Activated naive CD8-positive, alpha-beta T cell treated with anti-CD3 and anti-CD28 coated beads, Interleukin-2, amount 10 ng/mL, durations not matched to agents 7 days and 5 days (primary cell): ENCODE data around the gene AURKAIP1. TPM values are rescaled to one million over a fixed set of nuclear protein-coding genes. Genes with fewer than 3 reads are reported as not detected.

Experiments used
- ATAC-seq: fragments of 150-1000 bp; cut with Tn5 transposase; one replicate; pipeline ENCODE4 v1.10.0; 2021; ENCODE audit warnings: low read depth, moderate library complexity
- POLR2A ChIA-PET: fragments of 350-600 bp; sonication (Branson Sonifier 250); formaldehyde crosslinking; loops from one replicate; lab custom pipeline; 2021; ENCODE audit warnings: antibody characterized with exemption; lab: Charles Lee
- DNase-seq: peaks from one replicate; pipeline ENCODE4 v3.0.0; 2021
- H3K27ac Mint-ChIP-seq: one replicate; pipeline ENCODE4 v1.8.0; 2022; ENCODE audit warnings: mild to moderate bottlenecking, mixed read lengths
- H3K27me3 Mint-ChIP-seq: one replicate; pipeline ENCODE4 v1.8.0; 2022; ENCODE audit warnings: mild to moderate bottlenecking, moderate library complexity, mixed read lengths
- H3K36me3 Mint-ChIP-seq: one replicate; pipeline ENCODE4 v1.8.0; 2021; ENCODE audit warnings: mild to moderate bottlenecking, mixed read lengths
- H3K4me1 Mint-ChIP-seq: one replicate; pipeline ENCODE4 v1.8.0; 2021; ENCODE audit warnings: mixed read lengths
- H3K4me3 Mint-ChIP-seq: one replicate; pipeline ENCODE4 v1.8.0; 2022; ENCODE audit warnings: mild to moderate bottlenecking, moderate library complexity, mixed read lengths
- H3K9me3 Mint-ChIP-seq: one replicate; pipeline ENCODE4 v1.8.0; 2021; ENCODE audit warnings: mixed read lengths
- total RNA-seq, 2 experiments: library from RNA; stranded (reverse); gene quantifications; one replicate each; pipeline ENCODE4 v1.2.3, GENCODE V29; 2021

The AURKAIP1 gene
- total RNA-seq, 2 experiments from 2014 or later, result 87.3 to 97.1 TPM

- Mint-ChIP-seq H3K36me3 (peaks cover 11% of the 10 kb centered on the region), H3K4me3 (no peak overlapping the region), H3K4me1 (peaks cover 5% of the 10 kb centered on the region), H3K9me3 (no peaks in the 10 kb centered on the region), H3K27ac (no peak overlapping the region), H3K27me3 (no peaks in the 10 kb centered on the region)
- POLR2A ChIA-PET, result no interaction called here
- DNase-seq, result no peak
- ATAC-seq, result no peak
These were observed 31.1 kb downstream of the AURKAIP1 start for GRCh38 chr1:1343811-1344421.

DNA sequence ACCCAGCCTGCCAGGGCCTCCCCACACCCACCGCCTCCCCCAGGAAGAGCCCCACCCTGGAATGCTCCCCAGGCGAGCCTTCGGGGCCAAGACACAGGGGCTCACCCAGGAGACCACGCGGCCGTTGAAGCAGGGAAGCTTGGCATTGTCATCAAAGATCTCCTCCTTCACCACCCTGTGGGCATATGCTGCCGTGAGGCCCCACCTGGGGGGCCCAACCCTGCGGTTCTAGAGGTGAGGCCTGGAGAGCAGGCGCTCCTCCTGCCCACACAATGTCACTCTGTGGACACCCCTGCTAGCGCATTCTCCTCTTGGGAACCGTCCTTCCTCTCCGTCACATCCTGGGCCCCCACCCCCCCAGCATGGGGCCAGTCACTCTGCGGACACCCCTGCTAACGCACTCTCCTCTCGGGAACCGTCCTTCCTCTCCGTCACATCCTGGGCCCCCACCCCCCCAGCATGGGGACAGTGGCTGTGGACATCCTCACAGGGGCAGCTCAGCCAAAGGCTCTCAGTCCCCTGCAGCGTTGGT is 32.4 kb downstream of the AURKAIP1 start:
- no peak for ATAC-seq
- peaks cover 11% of the 10 kb centered on the region for H3K36me3 Mint-ChIP-seq
- POLR2A ChIA-PET, result no interaction called here
- no peaks in the 10 kb centered on the region for H3K27me3 Mint-ChIP-seq
- H3K4me1 Mint-ChIP-seq, result peaks cover 5% of the 10 kb centered on the region
- no peak for DNase-seq
- no peak overlapping the region for H3K27ac Mint-ChIP-seq
- H3K9me3 Mint-ChIP-seq, result no peaks in the 10 kb centered on the region
- no peak overlapping the region for H3K4me3 Mint-ChIP-seq

DNA sequence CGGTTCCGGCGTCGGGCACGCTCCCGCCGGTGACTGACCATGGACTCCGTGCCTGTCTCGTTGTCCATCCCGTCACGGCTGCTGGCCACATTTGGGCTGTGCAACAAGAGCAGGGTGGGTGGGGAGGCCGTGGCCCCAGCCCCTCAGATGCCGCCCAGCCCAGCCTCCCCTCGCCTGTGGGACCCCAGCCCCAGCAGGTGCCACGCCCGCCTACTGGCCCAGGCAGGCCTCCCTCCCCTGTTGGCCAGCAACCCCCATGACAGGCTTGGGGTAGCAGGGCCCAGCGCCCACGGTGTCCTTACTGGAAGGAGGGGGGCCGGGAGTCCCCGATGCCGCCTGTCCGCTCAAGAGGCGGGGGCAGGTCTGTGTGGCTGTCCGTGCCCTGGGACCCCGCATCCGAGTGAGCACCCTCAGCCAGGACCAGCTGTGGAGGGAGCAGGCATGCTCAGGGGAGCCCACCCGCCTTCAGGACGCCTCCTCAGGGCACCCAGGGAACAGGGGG is 32.9 kb downstream of the AURKAIP1 start:
- Mint-ChIP-seq H3K4me1 (peaks cover 2% of the 10 kb centered on the region), H3K36me3 (peaks cover 11% of the 10 kb centered on the region), H3K27me3 (no peaks in the 10 kb centered on the region), H3K27ac (no peak overlapping the region), H3K9me3 (no peaks in the 10 kb centered on the region), H3K4me3 (no peak overlapping the region)
- DNase-seq, result no peak
- no peak for ATAC-seq
- POLR2A ChIA-PET, result interaction anchor here (0.5 kb wide), 1 partner anchor 21 kb away, joined by 4 read pairs; no protein-coding TSS in a partner anchor

DNA sequence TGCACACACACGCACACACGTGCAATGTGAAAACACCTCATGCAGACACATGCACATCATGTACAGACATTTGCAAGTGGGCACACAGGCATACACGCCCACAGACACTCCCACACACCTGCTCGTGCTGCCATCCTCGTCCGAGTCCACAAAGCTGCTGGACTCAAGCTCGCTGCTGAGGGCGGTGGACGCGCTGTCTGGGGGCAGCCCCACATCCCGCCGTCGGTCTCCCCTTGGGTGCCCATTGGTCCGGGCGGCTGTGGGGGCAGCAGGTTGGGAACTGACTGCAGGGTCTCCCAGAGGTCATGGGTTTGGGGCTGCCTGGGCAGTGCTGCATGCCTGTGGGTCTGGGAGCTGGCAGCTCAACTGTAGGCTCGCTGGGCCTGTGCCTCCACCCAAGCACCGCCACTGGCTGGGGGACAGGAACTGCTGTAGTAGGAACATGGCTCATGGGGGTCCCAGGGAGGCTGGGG is 33.4 kb downstream of the AURKAIP1 start:
- Mint-ChIP-seq H3K36me3 (peaks cover 11% of the 10 kb centered on the region), H3K4me1 (no peaks in the 10 kb centered on the region), H3K27me3 (no peaks in the 10 kb centered on the region), H3K4me3 (no peak overlapping the region), H3K9me3 (no peaks in the 10 kb centered on the region), H3K27ac (no peak overlapping the region)
- ATAC-seq, result no peak
- DNase-seq, result no peak
- POLR2A ChIA-PET, result interaction anchor here (0.5 kb wide), 1 partner anchor 22 kb away, joined by 4 read pairs; no protein-coding TSS in a partner anchor

DNA sequence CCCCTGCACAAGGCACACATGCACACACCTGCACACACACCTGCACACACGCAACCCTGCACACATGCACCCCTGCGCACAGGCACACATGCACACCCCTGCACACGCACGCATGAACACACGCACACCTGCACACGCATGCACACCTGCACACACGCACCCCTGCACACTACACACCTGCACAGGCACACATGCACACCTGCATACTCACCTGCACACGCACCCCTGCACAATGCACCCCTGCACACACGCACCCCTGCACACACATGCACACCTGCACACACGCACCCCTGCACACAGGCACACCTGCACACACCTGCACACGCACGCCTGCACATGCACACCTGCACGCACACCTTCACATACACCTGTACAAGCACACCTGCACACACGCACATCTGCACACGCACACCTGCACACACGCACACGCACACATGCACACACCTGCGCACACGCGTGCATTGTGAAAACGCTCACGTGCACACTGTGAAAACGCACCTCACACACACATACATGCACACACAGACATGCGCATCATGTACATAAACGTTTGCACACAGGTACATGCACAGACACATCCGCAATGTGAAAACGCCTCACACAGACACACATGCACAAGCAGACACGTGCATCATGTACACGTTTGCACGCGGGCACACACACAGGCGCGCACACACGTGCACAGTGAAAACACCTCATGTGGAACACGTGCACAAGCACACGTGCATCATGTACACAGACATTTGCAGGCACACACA is 34.0 kb downstream of the AURKAIP1 start:
- no peak for DNase-seq

GRCh38 chr1:1340185-1340584 is 34.8 kb downstream of the AURKAIP1 start:
- no peaks in the 10 kb centered on the region for H3K9me3 Mint-ChIP-seq
- POLR2A ChIA-PET, result no interaction called here
- H3K4me1 Mint-ChIP-seq, result no peaks in the 10 kb centered on the region
- ATAC-seq, result no peak
- DNase-seq, result no peak
- no peak overlapping the region for H3K27ac Mint-ChIP-seq
- H3K4me3 Mint-ChIP-seq, result no peak overlapping the region
- peaks cover 11% of the 10 kb centered on the region for H3K36me3 Mint-ChIP-seq
- no peaks in the 10 kb centered on the region for H3K27me3 Mint-ChIP-seq

More for the DNA sequence above, 34.0 kb downstream of the AURKAIP1 start:
- Mint-ChIP-seq H3K27ac (no peak overlapping the region), H3K4me1 (no peaks in the 10 kb centered on the region), H3K36me3 (peaks cover 11% of the 10 kb centered on the region), H3K4me3 (no peak overlapping the region), H3K27me3 (no peaks in the 10 kb centered on the region), H3K9me3 (no peaks in the 10 kb centered on the region)
- no peak for ATAC-seq
- POLR2A ChIA-PET, result no interaction called here

DNA sequence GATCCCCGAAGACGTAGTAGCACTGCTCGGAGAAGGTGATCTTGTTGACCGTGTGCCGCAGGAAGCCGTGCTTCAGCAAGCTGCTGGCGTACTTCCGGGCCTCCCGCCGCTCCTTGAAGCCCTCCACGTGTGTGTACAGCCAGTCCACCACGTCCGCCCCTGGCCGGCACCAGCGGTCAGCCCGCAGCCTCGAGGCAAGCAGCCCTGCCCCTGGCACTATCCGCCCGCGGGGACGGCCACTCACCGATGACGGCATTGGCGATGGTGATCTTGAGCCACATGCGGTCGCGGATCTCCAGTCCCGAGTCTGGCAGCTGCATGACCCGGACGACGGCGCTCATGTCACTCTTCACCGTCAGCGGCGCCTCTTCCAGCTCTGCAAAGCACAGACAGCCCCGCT is 36.7 kb downstream of the AURKAIP1 start:
- Mint-ChIP-seq H3K4me1 (no peaks in the 10 kb centered on the region), H3K27me3 (no peaks in the 10 kb centered on the region), H3K36me3 (peaks cover 11% of the 10 kb centered on the region), H3K9me3 (no peaks in the 10 kb centered on the region), H3K27ac (no peak overlapping the region), H3K4me3 (no peak overlapping the region)
- POLR2A ChIA-PET, result no interaction called here
- ATAC-seq, result no peak
- DNase-seq, result no peak

DNA sequence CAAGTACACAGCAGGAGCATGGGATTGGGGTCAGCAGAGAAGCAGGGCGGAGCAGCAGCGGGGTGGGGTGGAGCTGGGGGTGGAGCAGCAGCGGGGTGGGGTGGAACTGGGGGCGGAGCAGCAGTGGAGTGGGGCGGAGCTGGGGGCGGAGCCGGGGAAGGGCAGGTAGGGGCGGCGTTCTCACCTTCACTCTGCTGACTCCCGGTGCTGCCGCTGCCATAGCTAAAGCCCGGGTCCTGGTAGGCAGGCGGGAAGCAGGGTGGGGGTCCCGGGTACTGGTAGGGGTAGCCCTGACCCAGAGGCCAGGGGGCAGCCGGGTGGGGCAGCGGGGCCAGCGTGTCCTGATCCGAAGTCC is 37.2 kb downstream of the AURKAIP1 start:
- Mint-ChIP-seq H3K27ac (no peak overlapping the region), H3K4me3 (no peak overlapping the region), H3K4me1 (no peaks in the 10 kb centered on the region), H3K27me3 (no peaks in the 10 kb centered on the region), H3K9me3 (no peaks in the 10 kb centered on the region), H3K36me3 (peaks cover 11% of the 10 kb centered on the region)
- peak; percentile 56 for DNase-seq
- POLR2A ChIA-PET, result no interaction called here
- ATAC-seq, result peak; percentile 30

DNA sequence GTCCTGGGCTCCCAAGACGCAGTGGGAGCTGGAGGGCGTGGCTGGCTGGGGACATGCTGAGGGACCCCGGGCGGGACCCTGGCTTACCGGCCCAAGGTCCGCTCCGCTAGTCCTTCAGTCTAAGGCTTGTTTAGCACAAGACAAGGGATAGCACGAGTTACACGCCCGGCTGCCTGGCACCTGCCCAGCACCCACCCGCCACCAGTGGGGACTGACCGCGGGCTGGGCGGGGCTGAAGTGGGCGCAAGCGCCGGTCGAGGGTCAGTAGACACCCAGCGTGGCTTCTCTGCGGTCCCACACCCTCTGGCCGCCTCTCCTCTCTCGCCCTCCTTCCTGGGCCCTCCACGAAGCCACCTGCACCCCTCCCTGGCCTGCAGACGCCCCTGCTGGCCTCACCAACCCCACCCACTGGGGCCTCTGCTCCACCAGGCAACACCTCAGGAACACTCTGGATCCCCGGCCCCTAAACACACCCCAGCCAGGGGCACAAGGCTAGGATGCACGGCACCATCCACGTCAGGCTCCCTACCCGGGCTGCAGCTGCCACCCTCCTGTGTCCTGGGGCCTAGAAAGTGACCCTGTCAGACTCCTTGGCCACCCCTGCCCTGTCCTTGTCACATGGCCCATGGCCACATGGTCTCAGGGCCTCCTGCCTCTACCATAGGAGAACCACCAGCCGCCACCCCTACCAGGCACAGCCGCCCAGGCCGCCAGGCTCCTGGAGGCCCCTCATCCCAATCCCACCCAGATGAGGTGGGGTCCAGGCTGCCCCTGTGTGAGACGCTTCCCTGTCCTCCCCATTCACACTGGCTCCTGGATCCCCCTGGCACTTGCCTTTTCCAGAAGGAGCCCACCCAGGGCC is 37.8 kb downstream of the AURKAIP1 start:
- Mint-ChIP-seq H3K4me3 (no peak overlapping the region), H3K36me3 (peaks cover 11% of the 10 kb centered on the region), H3K4me1 (no peaks in the 10 kb centered on the region), H3K27me3 (no peaks in the 10 kb centered on the region), H3K27ac (no peak overlapping the region), H3K9me3 (no peaks in the 10 kb centered on the region)
- POLR2A ChIA-PET, result no interaction called here
- DNase-seq, result no peak
- ATAC-seq, result no peak

DNA sequence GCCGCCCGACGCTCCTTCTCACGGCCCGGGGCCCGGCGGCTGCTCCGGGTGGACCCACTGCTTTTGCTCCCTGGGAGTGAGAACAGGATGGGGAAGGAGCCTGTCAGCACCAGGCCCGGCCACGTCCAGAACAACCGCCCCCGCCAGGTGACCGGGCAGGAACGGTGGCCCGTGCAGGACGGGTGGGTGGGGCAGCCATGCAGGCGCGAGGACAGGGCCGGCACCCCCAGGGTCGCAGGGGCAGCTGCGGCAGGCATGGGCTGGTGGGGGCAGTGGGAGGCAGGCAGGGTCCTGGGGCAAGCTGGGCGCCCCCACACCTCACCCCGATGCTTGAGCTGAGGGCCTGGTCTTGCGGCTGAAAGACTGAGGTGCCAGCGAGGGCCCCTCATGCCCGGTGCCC is 38.6 kb downstream of the AURKAIP1 start:
- no peaks in the 10 kb centered on the region for H3K27me3 Mint-ChIP-seq
- no peaks in the 10 kb centered on the region for H3K4me1 Mint-ChIP-seq
- no peak for ATAC-seq
- H3K27ac Mint-ChIP-seq, result no peak overlapping the region
- peaks cover 9% of the 10 kb centered on the region for H3K36me3 Mint-ChIP-seq
- H3K4me3 Mint-ChIP-seq, result no peak overlapping the region
- no peaks in the 10 kb centered on the region for H3K9me3 Mint-ChIP-seq
- no peak for DNase-seq
- POLR2A ChIA-PET, result no interaction called here

DNA sequence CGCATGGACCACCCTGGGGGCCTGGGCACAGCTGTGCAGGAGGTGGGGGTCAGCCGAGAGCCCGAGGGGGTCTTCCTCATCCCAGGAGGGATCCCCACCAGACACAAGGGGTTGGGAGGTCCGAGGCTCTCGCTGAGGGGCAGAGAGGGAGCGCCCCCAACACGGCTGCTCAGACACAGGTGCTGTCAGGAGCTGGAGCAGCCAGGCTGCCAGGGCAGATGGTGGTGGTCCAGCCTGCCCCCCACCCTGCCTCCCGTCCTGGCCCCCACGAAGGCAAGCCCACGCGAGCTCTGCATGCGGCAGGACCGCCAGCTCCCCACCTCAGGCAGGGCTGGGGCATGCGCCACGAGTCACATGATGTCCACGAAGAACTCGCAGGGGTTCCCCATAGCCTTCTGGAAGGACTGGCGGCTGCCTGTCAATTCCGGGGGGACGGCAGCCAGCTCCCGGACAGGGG is 39.2 kb downstream of the AURKAIP1 start:
- POLR2A ChIA-PET, result no interaction called here
- Mint-ChIP-seq H3K27ac (no peak overlapping the region), H3K27me3 (no peaks in the 10 kb centered on the region)

DNA sequence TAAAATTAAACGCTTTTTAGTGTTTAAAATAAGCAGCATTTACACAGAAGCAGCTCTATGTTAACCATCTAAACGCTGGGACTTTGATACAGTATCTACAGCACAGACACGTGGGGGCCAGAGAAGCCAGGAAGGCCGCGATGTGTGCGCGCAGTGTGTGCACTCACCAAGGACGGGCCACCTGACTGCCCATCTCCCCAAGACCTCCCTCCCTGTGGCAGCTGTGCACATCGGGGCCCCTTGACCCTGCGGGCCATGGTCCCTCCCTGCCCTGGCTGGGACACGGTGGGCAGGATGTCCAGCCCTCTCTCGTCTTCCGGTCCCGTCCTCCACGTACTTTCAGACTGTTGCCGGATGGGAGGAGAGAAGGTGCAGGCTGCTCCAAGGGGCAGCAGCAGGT is 39.7 kb downstream of the AURKAIP1 start:
- POLR2A ChIA-PET, result interaction anchor here (0.9 kb wide), 1 partner anchor 11 kb away, joined by 3 read pairs; no protein-coding TSS in a partner anchor

More for the DNA sequence above, 39.2 kb downstream of the AURKAIP1 start:
- H3K9me3 Mint-ChIP-seq, result no peaks in the 10 kb centered on the region
- H3K36me3 Mint-ChIP-seq, result peaks cover 4% of the 10 kb centered on the region
- no peak overlapping the region for H3K4me3 Mint-ChIP-seq
- no peaks in the 10 kb centered on the region for H3K4me1 Mint-ChIP-seq
- ATAC-seq (no peak), DNase-seq (no peak)

DNA sequence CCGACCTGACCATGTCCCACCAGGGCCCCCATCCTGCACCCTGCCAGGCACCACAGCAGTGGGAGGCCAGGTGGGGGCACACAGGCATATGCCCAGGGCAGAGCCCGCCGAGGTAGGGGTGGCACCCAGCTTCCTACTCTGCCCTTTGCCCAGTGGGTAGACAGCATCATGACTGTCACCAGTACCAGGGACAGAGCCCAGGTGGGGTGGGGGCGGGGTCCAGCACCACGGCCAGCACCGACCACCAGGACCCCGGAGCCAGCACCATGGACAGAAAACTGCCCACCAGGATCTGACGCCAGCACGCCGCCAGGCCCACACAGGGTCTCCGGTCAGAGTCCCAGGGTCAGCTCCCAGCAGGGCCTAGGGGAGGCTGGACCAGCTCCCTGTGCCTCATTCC is 40.2 kb downstream of the AURKAIP1 start:
- POLR2A ChIA-PET, result interaction anchor here (0.9 kb wide), 1 partner anchor 12 kb away, joined by 3 read pairs; no protein-coding TSS in a partner anchor
- Mint-ChIP-seq H3K27me3 (no peaks in the 10 kb centered on the region), H3K4me3 (no peak overlapping the region), H3K27ac (no peak overlapping the region), H3K9me3 (no peaks in the 10 kb centered on the region), H3K36me3 (no peaks in the 10 kb centered on the region), H3K4me1 (no peaks in the 10 kb centered on the region)
- DNase-seq (no peak), ATAC-seq (no peak)

More for the DNA sequence above, 39.7 kb downstream of the AURKAIP1 start:
- Mint-ChIP-seq H3K9me3 (no peaks in the 10 kb centered on the region), H3K4me1 (no peaks in the 10 kb centered on the region), H3K36me3 (no peaks in the 10 kb centered on the region), H3K27ac (no peak overlapping the region), H3K27me3 (no peaks in the 10 kb centered on the region), H3K4me3 (no peak overlapping the region)
- no peak for ATAC-seq
- no peak for DNase-seq
